Pancreas (tissue), 10 donors: ENCODE results near the gene MRPL51. TPM values are rescaled to one million over a fixed set of nuclear protein-coding genes. Genes with fewer than 3 reads are reported as not detected.

Experiments
- ATAC-seq, 4 donors: fragments of 200-7000 bp; cut with Tn5 transposase; one replicate each; pipeline versions ENCODE4 v1.8.0 to v1.9.1; 2020; ENCODE audit warnings: mild to moderate bottlenecking in 4 of 4, moderate library complexity in 4 of 4
- DNase-seq, 6 donors: peaks; one replicate each; pipeline ENCODE4 v3.0.0-alpha.2; 2020
- FAIRE-seq: peaks from 2 replicates; lab custom pipeline; 2012; peaks lifted over from hg19 to GRCh38; lab: Jason Lieb, UNC
- H3K27ac ChIP-seq, 4 donors: fragments of 200-600 bp; sonication (generic); 1 replicate in 3 of 4; 2 replicates in 1 of 4; pipeline versions ENCODE4 v1.5.0 to v1.8.0; 2020
- H3K27me3 ChIP-seq, 4 donors: fragments of 200-600 bp; one replicate each; pipeline ENCODE4 v1.8.0; 2021
- H3K36me3 ChIP-seq, 3 donors: fragments of 200-600 bp; sonication (generic) in 1 of 3; one replicate each; pipeline versions ENCODE4 v1.5.0 to v1.8.0; 2020 to 2021
- H3K4me1 ChIP-seq, 3 donors: fragments of 200-600 bp; one replicate each; pipeline ENCODE4 v1.8.0; 2021
- H3K4me3 ChIP-seq, 4 donors: fragments of 200-600 bp; sonication (generic) in 2 of 4; one replicate each; pipeline versions ENCODE4 v1.5.0 to v1.8.0; 2020 to 2021
- H3K9me3 ChIP-seq, 4 donors: fragments of 200-600 bp; one replicate each; pipeline ENCODE4 v1.8.0; 2021
- CTCF ChIP-seq, 4 donors: fragments of 200-600 bp; sonication (generic) in 3 of 4; IDR thresholded peaks; one replicate each; pipeline versions ENCODE4 v1.5.0 to v1.8.0; 2021; ENCODE audit warnings: antibody characterized with exemption in 4 of 4
- WGBS, 2 donors: extraction: QIAGEN DNeasy Blood & Tissue Kit; methylation state at CpG; one replicate each; pipeline ENCODE4 v1.1.7; 2013; 5-methylcytosine and 5-hydroxymethylcytosine counted together
- intact Hi-C, 3 donors: fragments of 100-400 bp; cut with DNase I; formaldehyde crosslinking; loops; one replicate each; pipeline versions ENCODE4 v1.11.1 to v1.14.2; 2022
- polyA plus RNA-seq, 2 donors: library from polyadenylated mRNA; stranded (reverse); fragments of 200-250 nt; gene quantifications; one replicate each; pipeline ENCODE4 v1.2.3, GENCODE V29; 2013
- total RNA-seq, 6 donors: library from RNA; stranded (reverse); fragmentation: NEBNext Ultra II Directional in 4 of 6; extraction: Animal tissue kit (Norgen Biotek cat#: 25700) in 4 of 6; gene quantifications; one replicate each; pipeline versions ENCODE4 v1.2.1 to v1.2.4, GENCODE V29; 2021 to 2023
- donor health status: healthy with polysubstance abuse.
- donor health status: DM: no; HTN: no; CAD: no; lungs with moderate emphysema.
- donor health status: DM: no; HTN: no; CAD: no.
- donor health status: control.
- donor health status: control.
- donor health status: Bipolar disorder and iron deficiency.
- donor health status: DM: yes; HTN: yes; CAD: no.
- donor health status: DM: no; HTN: no; CAD: no.
- donor health status: DM: no; HTN: no; CAD: no.
- donor health status: DM: yes; HTN: yes; CAD: no.

Gene MRPL51
- total and polyA plus RNA-seq, 8 donors = 30.6 to 79.7 (median 66.9) TPM

GRCh38 chr12:6536894-6537579 lies 44.0 kb upstream of the MRPL51 start:
- FAIRE-seq = no peak
- DNase-seq = no peak
- H3K9me3 ChIP-seq = no peaks in the 10 kb centered on the region

DNA sequence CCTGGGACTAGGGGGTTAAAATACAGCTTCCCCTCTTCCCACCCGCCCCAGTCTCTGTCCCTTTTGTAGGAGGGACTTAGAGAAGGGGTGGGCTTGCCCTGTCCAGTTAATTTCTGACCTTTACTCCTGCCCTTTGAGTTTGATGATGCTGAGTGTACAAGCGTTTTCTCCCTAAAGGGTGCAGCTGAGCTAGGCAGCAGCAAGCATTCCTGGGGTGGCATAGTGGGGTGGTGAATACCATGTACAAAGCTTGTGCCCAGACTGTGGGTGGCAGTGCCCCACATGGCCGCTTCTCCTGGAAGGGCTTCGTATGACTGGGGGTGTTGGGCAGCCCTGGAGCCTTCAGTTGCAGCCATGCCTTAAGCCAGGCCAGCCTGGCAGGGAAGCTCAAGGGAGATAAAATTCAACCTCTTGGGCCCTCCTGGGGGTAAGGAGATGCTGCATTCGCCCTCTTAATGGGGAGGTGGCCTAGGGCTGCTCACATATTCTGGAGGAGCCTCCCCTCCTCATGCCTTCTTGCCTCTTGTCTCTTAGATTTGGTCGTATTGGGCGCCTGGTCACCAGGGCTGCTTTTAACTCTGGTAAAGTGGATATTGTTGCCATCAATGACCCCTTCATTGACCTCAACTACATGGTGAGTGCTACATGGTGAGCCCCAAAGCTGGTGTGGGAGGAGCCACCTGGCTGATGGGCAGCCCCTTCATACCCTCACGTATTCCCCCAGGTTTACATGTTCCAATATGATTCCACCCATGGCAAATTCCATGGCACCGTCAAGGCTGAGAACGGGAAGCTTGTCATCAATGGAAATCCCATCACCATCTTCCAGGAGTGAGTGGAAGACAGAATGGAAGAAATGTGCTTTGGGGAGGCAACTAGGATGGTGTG lies 43.1 kb upstream of the MRPL51 start:
- TF ChIP-seq CTCF (IDR thresholded peaks at IDR 0.05) = no peak
- WGBS, 2 donors = 68 to 81% methylated on average over 10 of the region's 10 CpGs
- intact Hi-C loops = loop anchor here in 2 of 3 donors (5.0 kb wide), 2 partner anchors 114 to 209 kb away; no protein-coding TSS in a partner anchor
- DNase-seq = no peak
- no peaks in the 10 kb centered on the region for H3K27me3 ChIP-seq
- ATAC-seq = no peak
- H3K9me3 ChIP-seq = no peaks in the 10 kb centered on the region
- peak overlapping the region; percentile 94 to 99 (median 96) for H3K4me3 ChIP-seq
- peaks cover under 1 to 7% (median 3%) of the 10 kb centered on the region in 3 donors for H3K36me3 ChIP-seq
- H3K4me1 ChIP-seq = peaks cover 13 to 15% (median 15%) of the 10 kb centered on the region in 3 donors
- H3K27ac ChIP-seq = peak overlapping the region in 3 of 4 donors; percentile 85 to 98 (median 93)
- no peak for FAIRE-seq

More at GRCh38 chr12:6536894-6537579, 44.0 kb upstream of the MRPL51 start:
- Histone ChIP-seq H3K4me3 (no peak overlapping the region), H3K36me3 (peaks cover 0 to 6% (median 3%) of the 10 kb centered on the region in 3 donors), H3K27ac (peak overlapping the region; percentile 8 to 62 (median 52)), H3K4me1 (peaks cover 13 to 15% (median 15%) of the 10 kb centered on the region in 3 donors), H3K27me3 (no peaks in the 10 kb centered on the region)
- no peak for ATAC-seq
- WGBS, 2 donors = 79 to 82% methylated on average over 19 of the region's 19 CpGs
- no peak for TF ChIP-seq CTCF (IDR thresholded peaks at IDR 0.05)
- intact Hi-C loops = loop anchor here in 2 of 3 donors (5.0 kb wide), 2 partner anchors 115 to 210 kb away; no protein-coding TSS in a partner anchor

GRCh38 chr12:6535697-6535946 lies 42.6 kb upstream of the MRPL51 start:
- no peak for ATAC-seq
- Histone ChIP-seq H3K4me3 (peak overlapping the region; percentile 94 to 99 (median 96)), H3K4me1 (peaks cover 13 to 15% (median 15%) of the 10 kb centered on the region in 3 donors), H3K27me3 (no peaks in the 10 kb centered on the region), H3K27ac (peak overlapping the region; percentile 82 to 98 (median 89)), H3K9me3 (no peaks in the 10 kb centered on the region), H3K36me3 (peaks cover 3 to 13% (median 6%) of the 10 kb centered on the region in 3 donors)
- TF ChIP-seq CTCF (IDR thresholded peaks at IDR 0.05) = no peak
- 13 to 21% methylated on average over 6 of the region's 6 CpGs for WGBS, 2 donors
- no peak for FAIRE-seq
- no peak for DNase-seq
- intact Hi-C loops = loop anchor here in 2 of 3 donors (5.0 kb wide), 2 partner anchors 113 to 208 kb away; no protein-coding TSS in a partner anchor

- Histone ChIP-seq H3K27ac (peak overlapping the region; percentile 82 to 98 (median 89)), H3K9me3 (no peaks in the 10 kb centered on the region), H3K36me3 (peaks cover 3 to 18% (median 6%) of the 10 kb centered on the region in 3 donors), H3K4me1 (peaks cover 13 to 15% (median 15%) of the 10 kb centered on the region in 3 donors), H3K27me3 (no peaks in the 10 kb centered on the region), H3K4me3 (peak overlapping the region; percentile 94 to 99 (median 96))
- intact Hi-C loops = loop anchor here in 2 of 3 donors (5.0 kb wide), 2 partner anchors 113 to 208 kb away; no protein-coding TSS in a partner anchor
- DNase-seq (peak; percentile 62 to 90 (median 76)), FAIRE-seq (no peak), ATAC-seq (peak; percentile 23 to 52 (median 41))
- TF ChIP-seq CTCF (IDR thresholded peaks at IDR 0.05) = no peak
- WGBS, 2 donors = 0 to 1% methylated on average over 48 to 52 of the region's 52 CpGs
Observed at GRCh38 chr12:6534945-6535696, 42.1 kb upstream of the MRPL51 start.
